HG02678 (cell line): ENCODE measurements around the gene USP34.

Experiments
- ATAC-seq: cut with Tn5 transposase; IDR thresholded peaks from one replicate; pipeline ENCODE4 v1.9.1; 2021; ENCODE audit warnings: mild to moderate bottlenecking, moderate library complexity; ENCODE audit not compliant: unreplicated experiment

Gene USP34

GRCh38 chr2:61257446-61257845 is 213.4 kb downstream of the USP34 start:
- ATAC-seq = no peak

DNA sequence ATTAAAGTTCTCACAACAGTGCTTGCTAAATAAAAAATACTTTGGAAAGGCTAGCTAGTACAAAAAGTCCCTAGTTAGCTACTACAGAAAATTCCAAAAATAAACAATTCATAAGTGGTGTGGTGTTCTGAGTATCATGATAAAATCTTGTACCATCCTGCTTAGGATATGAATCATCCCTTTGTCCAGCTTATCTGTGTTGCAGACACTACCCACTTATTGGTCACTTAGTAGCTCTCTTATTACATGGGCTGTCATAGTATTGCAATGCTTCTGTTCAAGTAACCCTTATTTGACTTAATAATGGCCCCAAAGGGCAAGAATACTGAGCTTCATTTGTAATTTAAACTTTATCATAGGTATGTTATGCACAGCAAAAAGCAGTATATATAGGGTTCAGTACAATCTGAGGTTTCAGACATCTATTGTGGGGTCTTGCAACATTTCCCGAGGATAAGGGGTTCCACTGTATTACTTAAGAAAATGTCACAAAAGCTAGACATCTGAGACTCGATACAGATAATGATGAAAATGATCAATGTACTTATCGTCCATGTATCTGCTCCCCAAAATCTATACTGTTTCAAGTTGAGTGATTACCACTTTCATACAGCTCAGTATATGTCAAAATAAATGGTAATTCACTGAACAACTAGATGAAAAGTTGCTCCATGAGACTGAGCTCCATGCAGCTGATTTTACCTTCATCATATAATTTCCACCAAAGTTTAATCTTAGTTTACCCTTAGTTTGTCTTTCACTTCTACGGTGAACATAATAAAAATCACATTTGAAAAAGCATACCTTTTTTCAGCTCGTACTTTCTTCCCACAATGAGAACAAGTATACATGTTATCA is 215.1 kb downstream of the USP34 start:
- ATAC-seq = no peak

GRCh38 chr2:61254536-61254935 is 216.4 kb downstream of the USP34 start:
- no peak for ATAC-seq

- ATAC-seq = no peak
These were observed 217.8 kb downstream of the USP34 start for GRCh38 chr2:61253136-61253535.

- ATAC-seq = no peak
These were observed 218.9 kb downstream of the USP34 start for GRCh38 chr2:61252031-61252430.

DNA sequence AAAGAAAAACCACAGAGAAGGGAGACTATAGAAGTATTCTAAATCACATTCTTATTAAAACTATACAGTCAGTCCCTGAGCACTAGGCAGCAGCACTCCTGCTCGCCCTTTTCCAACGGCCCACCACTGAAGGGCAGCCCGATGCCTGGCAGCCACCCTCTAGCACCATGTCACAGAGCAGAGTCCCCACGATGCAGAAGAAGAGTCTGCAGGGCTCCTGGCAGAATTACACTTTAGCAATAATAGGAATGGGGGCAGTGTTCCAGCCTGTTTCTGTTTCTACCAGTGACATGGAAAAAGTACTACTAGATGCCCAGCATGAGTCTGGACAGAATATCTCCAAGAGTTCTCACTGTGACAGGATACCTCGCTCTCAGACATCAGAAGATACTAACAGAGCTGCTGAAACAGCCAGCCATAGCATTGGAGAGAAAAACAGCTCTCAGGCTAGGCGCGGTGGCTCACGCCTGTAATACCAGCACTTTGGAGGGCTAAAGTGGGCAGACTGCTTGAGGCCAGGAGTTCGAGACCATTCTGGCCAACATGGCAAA is 221.3 kb downstream of the USP34 start:
- ATAC-seq = no peak

DNA sequence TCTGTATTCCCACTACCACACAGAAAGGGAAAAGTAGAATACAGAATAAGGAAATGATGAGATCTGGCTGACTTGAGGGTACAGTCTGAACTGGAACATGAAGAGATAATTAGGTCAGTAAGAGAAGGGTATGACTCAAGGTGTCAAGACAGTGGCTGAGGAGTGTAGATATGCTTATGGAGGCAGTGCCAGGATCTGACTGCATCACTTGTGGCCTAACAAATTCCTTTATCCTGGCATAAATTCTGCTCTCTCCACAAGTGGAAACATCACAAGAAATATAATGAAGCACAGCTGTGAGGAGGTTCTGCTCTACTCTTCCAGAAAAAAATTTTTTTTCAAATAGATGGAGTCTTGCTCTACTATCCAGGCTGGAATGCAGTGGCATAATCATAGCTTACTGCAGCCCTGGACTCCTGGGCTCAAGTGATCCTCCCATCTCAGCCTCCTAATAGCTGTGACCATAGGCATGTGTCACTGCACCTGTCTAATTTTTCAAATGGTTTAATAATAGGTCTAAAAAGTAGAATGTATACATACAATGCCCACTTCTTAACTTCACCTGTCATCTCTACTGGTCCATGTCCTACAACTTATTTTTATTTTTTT is 223.6 kb downstream of the USP34 start:
- no peak for ATAC-seq

- no peak for ATAC-seq
These were observed 226.2 kb downstream of the USP34 start for GRCh38 chr2:61244694-61245093.

- ATAC-seq = no peak
These were observed 229.6 kb downstream of the USP34 start for GRCh38 chr2:61241266-61241665.

- ATAC-seq = no peak
These were observed 232.5 kb downstream of the USP34 start for GRCh38 chr2:61238219-61239012.

- ATAC-seq = no peak
These were observed 235.2 kb downstream of the USP34 start for GRCh38 chr2:61235716-61236115.

DNA sequence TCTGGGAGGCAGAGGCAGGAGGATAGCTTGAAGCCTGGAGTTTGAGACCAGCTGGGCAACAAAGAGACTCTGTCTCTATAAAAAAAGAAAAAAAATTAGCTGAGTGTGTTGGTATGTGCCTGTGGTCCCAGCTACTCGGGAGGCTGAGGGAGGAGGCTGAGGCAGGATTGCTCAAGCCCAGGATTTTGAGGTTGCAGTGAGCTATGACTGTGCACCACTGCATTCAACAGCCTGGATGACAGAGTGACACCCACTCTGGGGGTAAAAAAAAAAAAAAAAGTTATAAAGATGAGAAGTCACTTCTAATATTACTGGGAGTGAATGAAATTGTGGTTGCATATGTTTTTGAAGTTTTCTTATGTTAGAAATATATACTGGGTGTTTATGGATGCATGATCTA is 237.3 kb downstream of the USP34 start:
- no peak for ATAC-seq

DNA sequence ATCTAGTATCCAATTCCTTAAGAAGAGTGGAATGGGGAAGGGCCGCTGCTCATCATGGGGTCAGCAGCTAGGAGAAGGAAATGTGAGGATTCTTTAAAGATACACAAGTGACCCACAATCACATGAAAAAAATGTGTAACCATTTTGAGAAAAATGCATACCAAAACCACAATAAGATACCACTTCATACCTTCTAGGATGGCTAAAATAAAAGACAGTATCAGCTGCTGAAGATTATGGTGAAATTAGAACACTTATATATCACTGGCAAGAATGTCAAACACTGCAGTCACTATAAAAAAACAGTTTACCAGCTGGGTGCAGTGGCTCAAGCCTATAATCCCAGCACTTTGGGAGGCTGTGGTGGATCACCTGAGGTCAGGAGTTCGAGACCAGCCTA is 241.0 kb downstream of the USP34 start:
- ATAC-seq = no peak

DNA sequence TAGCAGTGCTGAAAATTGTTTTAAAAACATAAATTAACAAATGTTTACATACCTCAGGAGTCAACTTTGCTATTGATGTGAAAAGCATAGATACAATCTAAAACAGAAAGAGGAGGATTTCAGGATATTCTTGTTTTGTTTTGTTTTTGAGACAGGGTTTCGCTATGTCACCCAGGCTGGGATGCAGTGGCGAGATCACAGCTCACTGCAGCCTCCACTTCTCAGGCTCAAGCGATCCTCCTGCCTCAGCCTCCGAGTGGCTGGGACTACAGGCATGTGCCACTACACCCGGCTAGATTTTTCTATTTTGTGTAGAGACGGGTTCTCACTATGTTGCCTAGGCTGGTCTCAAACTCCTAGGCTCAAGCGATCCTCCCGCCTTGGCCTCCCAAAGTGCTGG is 248.3 kb downstream of the USP34 start:
- ATAC-seq = no peak

- ATAC-seq = no peak
These were observed 249.1 kb downstream of the USP34 start for GRCh38 chr2:61221819-61222218.

- ATAC-seq = no peak
These were observed 250.1 kb downstream of the USP34 start for GRCh38 chr2:61220768-61221167.

DNA sequence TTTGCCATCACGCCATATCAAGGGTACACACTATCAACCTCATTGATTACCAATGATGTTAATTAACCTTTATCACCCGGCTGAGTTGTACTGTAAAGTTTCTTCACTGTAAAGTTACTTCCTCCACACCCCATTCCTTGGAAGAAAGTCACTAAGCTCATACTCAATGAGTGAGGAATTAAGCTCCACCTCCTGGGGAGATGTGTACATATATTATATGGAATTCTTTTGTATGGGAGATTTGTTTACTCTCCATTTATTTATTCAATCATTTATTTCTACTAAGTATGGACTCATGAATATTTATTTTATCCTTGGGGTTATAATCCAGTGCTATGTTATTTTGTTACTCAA is 252.1 kb downstream of the USP34 start:
- ATAC-seq = no peak

DNA sequence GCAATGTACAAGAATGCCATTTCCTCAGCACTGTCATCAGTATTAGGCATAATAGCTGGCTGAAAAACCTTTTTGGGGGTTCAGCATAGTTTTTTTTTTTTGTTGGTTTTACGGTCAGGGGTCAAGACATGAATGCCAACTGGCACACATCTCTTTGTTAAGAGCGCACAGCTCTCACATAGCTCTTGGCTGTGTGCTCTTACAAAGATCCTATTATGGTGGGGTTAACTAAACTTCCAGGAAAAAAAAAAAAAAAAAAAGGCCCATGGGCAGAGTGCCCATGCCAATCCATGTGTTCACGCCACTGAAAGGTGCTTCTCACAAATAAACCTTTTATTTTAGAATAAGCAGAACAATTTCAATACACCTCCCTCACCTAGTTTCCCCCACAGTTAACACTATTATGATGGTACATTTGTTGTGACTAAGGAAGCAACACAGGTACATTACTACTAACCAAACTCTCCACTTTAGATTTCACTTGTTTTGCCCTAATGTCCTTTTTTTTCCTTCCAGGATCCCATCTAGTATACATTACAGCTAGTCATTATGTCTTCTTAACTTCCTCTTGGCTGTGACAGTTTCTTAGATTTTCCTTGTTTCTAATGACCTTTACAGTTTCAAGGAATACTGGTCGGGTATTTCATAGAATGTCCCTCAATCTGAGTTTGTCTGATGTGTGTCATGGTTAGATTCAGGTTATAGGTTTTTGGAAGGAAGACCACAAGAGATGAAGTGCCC is 252.6 kb downstream of the USP34 start:
- ATAC-seq = no peak

- ATAC-seq = no peak
These were observed 256.7 kb downstream of the USP34 start for GRCh38 chr2:61214171-61214570.

- ATAC-seq = no peak
These were observed 260.4 kb downstream of the USP34 start for GRCh38 chr2:61210332-61210981.
